Measurements from ENCODE around the gene ASAP3.
A peak's percentile ranks its signal among the peaks of the same experiment; 100 is the strongest.
"Not testable (repeated sequence)": the region's sequence is repeated elsewhere in the genome, so short reads cannot be mapped to it uniquely, and the experiment has no call there.

Gene ASAP3

DNA sequence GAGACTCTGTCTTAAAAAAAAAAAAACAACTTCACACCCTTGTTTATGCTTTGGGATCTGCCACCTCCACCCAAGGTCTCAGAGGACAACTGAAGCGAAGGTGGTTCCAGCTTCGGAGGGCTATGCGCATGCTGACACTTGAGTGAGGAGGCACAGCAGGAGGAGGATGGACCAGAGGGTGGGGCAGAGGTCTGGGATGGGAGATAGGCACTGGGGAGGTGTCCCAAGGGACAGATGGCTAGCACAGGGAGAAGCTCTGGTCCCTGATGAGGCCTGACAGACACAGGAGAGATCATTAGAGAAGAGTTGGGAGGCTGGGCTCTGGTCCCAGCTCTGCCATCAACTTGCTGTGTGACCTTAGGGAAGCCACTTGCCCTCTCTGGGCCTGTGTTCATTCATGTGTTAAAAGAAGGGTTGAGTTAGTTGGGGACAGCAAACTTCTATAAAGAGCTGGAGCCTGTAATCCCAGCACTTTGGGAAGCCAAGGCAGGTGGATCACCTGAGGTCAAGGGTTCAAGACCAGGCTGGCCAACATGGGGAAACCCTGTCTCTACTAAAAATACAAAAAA is 30.2 kb upstream of the ASAP3 start:
- DNase-seq, result no peak

DNA sequence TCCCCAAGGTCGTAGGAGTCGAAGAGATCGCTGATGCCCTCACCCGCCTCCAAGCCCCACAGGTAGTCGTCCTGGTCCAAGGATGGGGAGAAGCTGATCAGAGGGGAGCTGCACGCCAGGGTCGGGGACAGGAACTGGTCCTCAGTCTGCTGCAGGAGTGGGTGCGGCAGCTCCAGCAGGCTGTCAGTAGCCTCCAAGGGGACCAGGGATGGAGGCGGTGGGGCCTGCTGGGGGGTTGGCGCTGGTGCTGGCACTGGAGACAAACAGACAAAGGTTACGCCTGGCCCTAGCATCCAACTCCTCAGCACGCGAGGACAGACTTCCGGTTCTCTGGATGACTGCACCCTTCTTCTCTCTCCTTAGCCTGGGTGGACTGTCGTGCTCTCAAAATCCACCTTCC is 25.9 kb upstream of the ASAP3 start:
- no peak for DNase-seq

DNA sequence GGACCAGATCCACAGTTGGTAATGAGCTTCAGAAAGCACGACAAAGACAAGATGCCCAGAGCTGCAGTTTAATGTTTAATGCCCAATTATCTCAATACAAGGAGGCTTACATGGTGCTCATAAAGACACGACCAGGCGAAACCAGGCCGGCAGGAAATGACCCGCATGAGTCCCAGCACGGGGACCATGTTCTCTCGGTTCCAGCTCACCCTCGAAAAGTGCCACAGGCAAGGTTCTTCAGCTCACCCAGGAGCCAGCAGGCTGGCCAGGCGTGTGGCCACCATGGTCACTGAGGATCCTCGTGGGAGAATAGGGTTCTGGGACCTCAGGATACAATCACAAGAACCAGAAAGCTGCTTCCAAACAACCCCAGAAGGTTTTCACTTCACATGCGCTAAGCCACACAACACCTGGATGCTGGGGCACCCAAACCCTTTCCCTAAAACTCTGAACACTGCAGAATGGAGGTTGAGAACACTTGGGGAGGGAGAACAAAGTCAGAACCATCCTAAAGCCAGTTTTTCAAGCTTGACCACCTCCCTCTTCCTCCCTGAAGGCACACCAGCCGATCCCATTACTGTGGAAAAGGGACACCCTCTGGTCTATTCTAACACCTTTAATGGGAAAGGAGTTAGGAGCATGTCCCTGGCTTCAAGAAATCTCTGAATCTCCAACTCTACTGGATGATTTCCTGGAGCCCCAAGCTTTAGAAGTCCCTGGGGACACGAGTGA is 22.6 kb upstream of the ASAP3 start:
- no peak for DNase-seq

DNA sequence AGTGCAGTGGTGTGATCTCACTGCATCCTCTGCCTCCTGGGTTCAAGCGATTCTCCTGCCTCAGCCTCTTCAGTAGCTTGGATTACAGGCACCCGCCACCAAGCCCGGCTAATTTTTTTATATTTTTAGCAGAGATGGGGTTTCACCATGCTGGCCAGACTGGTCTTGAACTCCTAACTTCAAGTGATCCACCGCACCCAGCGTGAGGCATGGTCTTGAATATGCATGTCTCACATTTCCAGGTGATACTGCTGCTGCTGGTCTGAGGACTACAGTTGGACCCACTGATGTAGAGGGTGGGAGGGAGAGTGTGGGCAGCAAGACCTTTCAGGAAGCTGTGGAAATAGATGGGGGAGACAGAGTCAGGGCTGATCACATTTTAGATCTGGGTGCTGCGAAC is 21.9 kb upstream of the ASAP3 start:
- DNase-seq, result no peak

DNA sequence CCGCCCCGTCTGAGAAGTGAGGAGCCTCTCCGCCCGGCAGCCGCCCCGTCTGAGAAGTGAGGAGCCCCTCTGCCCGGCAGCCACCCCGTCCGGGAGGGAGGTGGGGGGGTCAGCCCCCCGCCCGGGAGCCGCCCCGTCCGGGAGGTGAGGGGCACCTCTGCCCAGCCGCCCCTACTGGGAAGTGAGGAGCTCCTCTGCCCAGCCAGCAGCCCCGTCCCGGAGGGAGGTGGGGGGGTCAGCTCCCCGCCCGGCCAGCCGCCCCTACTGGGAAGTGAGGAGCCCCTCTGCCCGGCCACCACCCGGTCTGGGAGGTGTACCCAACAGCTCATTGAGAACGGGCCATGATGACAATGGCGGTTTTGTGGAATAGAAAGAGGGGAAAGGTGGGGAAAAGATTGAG is 20.2 kb upstream of the ASAP3 start:
- DNase-seq, result not testable (repeated sequence)

DNA sequence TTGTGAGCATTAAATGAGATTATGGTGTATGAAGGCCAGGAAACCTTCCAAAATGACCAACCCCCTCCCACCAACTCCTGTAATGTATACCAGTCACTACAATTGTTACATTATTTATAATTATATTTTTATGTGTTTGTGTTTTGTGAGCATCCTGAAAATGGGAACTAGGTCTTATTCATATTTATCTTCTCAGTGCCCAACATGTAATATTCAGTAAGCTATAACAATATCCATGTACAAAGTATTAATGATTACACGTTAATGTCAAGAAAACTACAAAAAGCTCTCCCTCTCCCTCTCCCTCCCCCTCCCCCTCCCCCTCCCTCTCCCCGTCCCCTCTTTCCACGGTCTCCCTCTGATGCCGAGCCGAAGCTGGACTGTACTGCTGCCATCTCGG is 19.0 kb upstream of the ASAP3 start:
- no peak for DNase-seq

DNA sequence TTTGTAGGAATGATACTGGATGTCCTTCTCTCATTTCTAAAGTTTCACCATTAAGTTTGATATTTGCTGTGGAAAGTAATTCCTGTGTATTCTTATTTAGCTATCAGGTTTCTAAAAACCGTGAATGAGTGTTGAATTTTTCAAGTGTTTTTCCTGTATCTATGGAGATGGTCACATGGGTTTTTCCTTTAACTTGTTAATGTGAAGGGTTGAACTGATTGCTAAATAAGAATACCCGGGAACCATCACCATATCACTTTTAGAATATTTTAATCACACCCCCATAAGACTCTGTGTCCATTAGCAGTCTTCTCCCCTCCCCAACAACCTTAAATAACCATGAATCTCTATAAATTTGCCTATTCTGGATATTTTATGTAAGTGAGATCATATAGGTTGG is 16.5 kb upstream of the ASAP3 start:
- DNase-seq, result no peak

DNA sequence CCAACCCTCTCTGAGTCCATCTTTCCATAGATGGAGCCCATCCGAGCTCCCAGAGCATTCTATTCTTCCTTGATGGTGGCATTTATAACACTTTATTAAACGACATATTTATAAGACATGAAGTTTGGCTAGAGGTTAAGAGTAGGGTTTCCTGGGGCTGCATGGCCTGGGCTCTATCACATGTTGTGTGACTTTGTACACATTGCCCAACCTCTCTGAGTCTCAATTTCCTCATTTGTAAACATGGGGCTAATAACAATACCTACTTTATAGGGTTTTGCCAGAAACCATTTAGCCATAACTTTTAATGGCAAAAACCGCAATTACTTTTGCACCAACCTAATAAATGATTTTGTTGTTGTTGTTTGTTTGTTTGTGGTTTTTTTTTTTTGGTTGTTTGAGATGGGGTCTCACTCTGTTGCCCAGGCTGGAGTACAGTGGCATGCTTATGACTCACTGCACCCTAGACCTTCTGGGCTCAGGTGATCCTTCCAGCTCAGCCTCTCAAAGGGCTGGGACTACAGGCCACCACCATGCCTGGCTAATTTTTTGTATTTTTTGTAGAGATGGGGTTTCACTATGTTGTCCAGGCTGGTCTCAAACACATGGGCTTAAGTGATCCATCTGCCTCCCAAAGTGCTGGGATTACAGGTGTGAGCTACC is 13.9 kb upstream of the ASAP3 start:
- no peak for DNase-seq

DNA sequence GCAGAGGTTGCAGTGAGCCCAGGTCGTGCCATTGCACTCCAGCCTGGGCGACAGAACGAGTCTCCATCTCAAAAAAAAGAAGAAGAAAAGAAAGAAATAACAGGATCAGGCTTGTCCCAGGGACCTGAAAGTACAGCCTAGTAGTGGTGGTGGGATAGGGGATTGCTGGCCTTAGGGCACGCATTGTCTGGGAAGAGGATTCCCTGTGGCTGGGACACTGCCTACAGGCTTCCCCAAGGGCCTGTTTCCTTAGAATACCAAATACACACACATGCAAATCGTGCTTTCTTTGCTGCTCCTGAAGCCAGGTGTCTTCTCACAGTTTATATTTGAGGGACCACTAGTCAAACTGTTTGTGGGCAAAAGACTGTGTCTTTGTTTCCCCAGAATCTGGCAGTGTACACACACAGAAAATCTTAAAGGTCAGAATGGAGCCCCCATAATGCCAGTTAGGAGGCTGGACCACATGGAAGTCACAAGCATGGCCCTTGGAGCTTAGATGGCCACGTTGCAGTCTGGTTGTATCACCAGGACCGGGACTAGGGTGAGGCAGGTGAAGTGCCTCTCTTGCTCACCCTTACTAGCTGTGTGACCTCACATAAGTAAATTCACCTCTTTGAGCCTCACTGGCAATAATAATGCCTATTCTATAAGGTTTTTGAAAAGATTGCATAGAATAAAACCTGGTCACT is 12.7 kb upstream of the ASAP3 start:
- DNase-seq, result no peak

DNA sequence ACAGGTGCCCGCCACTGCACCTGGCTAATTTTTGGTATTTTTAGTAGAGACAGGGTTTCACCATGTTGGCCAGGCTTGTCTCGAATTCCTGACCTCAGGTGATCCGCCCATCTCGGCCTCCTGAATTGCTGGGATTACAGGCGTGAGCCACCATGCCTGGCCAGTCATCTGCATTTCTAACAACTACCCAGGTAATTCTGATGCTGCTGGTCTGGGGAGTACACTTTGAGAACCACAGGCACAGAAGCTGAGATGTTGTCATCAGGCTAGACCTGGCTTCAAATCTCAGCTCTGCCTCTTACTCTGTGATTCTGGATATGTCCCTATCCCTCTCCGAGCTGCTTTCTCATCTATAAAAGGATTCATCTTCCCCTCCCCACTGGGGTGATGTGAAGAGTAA is 10.9 kb upstream of the ASAP3 start:
- not testable (repeated sequence) for DNase-seq

DNA sequence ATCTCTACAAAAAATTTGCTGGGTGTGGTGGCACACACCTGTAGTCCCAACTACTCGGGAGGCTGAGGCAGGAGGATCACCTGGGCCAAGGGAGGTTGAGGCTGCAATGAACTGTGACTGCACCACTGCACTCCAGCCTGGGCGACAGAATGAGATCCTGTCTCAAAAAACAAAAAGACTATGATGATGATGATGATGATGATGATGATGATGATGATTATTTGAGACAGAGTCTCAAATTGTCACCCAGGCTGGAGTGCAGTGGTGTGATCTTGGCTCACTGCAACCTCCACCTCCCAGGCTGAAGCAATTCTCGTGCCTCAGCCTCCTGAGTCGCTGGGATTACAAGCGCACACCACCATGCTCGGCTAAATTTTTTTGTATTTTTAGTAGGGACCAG is 8.8 kb upstream of the ASAP3 start:
- not testable (repeated sequence) for DNase-seq

DNA sequence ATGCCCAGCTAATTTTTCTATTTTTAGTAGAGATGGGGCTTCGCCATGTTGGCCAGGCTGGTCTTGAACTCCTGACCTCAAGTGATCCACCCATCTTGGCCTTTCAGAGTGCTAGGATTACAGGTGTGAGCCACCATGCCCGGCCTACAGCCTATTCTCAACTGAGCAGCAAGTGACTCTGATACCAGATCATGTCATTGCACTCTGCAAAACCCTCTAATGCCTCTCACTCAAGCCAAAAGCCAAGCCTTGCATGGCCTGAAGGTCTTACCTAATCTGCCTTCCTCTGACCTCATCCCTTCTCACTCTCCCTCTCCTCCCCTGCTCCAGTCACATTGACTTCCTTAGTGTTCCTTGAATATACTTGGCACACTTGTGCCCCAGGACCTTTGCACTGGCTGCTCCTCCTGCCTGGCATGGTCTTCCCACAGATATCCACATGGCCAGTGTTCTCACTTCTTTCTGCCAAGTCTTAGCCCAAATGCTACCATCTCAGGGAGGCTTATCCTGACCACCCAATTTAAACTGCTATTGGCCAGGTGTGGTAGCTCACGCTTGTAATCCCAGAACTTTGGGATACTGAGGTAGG is 8.2 kb upstream of the ASAP3 start:
- no peak for DNase-seq

DNA sequence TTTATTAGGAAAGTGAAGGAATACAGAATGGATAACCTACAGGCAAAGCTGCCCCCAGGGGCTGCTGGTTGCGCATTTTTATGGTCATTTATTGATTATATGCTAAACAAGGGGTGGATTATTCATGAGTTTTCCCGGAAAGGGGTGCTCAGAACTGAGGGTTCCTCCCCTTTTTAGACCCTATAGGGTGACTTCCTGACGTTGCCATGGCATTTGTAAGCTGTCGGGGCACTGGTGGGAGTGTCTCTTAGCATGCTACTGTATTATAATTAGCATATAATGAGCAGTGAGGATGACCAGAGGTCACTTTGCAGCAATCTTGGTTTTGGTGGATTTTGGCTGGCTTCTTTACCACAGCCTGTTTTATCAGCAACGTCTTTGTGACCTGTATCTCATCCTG is 5.9 kb upstream of the ASAP3 start:
- no peak for DNase-seq

DNA sequence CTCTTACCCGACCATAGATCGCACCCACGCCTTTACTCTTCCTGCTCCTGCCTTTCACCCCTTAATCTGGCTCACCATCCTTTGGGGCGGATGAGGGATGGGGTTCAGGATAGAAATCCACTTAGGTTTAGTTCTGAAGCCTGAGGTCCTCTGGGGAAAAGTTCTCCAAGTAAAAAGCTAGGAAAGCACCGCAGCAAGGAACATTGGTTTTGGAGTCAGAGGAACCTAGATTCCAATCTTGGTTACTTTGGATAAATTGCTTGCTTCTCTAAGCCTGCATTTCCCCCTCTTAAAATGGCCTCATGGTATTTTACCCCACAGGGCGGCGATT is 988 bp upstream of the ASAP3 start:
- DNase-seq, result no peak

DNA sequence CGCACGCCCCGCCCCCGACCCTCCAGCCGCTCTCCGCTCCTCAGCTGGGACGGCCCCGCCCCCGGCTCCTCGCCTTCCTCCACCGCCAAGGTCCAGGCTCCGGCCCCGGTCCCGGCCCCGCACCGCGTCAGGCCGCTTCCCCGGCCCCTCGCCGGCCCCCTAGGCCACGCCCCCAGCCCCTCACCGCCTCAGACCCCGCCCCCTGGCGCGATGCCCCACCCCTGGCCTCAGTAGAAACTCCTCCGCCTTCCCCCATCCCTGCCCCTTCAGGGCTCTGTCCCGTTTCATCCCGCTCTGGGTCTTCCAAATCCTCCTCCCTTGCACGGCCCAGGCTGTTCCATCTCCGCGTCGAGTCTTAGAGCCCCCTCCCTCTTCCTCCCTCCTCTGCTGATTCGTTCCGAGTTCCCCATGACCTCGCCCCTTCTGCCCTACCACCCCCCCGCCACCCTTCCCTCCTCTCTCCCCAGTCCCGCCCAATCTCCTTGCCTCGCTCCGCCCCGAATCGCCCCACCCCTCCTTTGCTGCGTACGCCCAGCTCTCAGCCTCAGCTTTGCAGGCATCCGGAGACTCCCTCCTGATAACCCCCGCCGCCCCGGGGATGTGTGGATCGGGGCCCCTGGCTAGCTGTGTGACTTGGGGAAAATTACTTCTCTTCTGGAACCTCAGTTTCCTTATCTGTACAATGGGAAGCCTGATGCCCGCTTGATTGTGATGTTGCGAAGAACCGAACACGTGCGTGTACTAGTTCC is 448 bp upstream of the ASAP3 start:
- DNase-seq, result peak; percentile 68

DNA sequence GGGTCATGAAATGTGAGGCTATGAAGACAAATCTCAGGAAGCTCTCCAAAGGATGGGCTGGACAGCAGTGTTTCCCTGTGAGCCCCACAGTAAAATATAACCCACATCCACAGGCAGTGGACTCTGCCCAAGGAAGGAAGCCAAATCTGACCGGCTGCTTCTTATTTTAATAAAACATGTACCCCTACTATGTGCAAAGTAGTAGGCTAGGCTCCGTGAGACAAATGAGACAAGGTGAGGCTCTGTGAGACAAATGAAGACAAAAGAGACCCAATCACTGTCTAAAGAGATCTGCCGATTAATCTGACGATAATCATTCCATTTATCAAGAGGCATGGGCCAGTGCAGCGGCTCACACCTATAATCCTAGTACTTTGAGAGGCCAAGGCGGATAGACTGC is 2.1 kb downstream of the ASAP3 start:
- no peak for DNase-seq

DNA sequence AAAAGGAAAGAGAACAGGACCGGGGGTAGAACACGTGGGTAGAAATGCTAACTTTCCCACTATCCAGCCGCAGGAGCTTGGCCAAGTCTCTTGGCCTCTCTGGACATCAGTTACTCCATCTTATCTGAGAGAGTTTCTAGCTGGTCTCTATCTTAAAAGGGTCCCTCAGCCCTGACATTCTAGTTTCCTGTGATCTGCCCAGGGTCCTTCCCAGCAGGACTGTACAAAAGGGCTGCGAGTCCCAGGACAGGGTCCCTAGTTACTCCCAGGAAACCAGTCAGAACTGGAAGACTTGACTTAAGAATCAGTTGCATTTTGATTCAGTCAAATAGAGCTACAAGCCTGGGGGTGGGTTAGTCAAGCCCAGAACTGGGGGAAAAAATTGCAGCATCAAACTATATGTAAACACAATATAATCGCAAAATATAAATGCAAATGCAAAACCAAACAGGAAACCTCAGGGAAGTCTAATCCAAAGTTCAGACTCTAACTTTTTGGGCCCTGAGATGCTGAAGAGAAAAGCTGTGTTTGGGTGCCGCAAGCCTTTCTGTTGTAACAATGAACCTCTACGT is 2.9 kb downstream of the ASAP3 start:
- no peak for DNase-seq

DNA sequence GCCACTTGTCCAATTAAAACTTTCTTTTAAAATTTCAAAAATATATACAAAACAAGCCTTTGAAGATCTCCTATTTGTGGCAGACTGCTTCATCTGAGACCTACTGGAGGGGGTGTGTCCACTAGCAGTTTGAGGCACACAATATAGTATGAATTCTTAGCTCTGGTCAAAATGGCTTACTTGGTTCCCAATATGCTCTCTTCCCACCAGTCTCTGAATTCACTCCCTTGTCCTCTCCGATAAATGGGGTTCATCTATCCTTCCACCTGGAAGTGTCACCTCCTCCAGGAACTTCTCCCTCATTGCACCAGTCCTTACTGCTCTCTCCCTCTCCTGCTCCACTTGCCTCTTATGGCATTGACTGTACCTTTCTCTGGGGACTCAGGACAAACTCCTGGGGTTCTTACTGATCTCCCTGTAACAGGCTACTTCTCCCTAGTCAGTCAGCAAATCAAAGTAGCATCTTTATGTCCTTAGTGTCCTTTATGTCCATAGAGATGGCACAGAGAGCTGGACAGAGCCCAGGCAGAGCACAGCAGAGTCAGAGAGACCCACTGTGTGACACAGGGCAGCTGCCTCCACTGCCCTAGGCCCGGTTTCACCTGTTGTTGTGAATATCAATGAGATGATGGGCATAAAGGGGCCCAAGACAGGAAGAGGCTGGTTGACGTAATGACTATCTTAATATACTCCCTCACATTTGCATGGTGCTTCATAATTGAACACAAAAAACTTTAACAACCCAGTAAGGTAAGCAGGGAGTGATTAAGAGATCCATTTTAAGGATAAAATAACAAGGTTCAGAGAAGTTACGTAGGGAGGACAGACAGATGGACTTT is 3.6 kb downstream of the ASAP3 start:
- no peak for DNase-seq

DNA sequence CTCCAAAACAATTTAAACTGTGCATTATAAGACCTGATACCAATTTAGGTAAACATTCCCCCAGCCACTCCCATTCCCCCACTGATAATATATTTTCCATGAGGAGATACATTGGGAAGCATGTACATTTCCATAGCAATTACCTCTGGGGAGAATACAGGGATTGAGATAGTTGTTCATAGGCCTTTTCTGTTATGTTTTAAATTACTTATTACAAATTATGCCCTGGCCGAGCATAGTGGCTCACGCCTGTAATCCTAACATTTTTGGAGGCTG is 4.4 kb downstream of the ASAP3 start:
- DNase-seq, result no peak

DNA sequence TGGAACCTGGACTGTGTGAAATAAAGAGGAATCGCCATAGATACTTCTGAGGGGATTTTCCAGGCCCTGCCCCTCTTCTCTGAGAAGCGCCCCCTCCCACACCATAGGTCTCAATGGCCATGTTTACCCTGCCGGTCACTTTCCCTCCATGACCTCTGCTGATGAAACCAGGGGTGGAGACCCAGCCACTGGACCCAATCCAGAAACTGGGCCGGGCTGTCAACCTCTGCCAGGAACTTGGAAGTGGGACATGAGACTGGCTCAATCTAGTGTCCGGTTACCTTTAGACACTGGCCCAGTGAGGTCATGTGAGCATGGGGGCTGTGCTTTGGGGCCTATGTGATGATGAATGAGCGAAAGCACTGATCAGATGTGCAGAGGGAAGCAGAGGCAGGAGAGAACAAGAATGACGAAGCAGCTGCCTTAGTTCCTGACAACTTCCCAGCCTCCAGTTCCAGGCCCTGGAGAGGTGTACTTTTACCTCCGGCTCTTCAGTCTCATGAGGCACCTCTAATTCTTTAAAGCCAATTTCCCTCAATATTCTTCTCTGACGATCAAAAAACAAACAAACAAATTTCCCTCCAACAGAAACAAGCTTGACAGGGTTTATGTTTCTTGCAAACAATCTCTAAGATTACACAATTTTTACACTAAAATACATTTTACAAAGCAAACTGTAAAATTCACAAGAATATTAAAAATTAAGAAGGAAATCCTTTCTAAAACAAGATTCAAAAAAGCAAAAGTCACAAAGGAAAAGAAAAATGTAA is 4.9 kb downstream of the ASAP3 start:
- no peak for DNase-seq

Data from NCI-H1694 treated with DMSO at 0.1 percent for 48 hours (cell line).